ENCODE measurements around the gene FUZ.

GRCh38 chr19:49857061-49857837, 44.2 kb upstream of the FUZ start:
- TF ChIP-seq CTCF (IDR thresholded peaks at IDR 0.05) (no peak), POLR2A (IDR thresholded peaks at IDR 0.05) (no peak), EP300 (IDR thresholded peaks at IDR 0.05) (no peak)
